OCI-LY3 (cell line): ENCODE results near the gene CTAG1A.
"Not testable (repeated sequence)": the region's sequence is repeated elsewhere in the genome, so short reads cannot be mapped to it uniquely, and the experiment has no call there.

Experiments
- H2AFZ ChIP-seq: fragments of 200-600, 300-600 bp; shearing (Covaris generic); 2 replicates; pipeline ENCODE4 v1.6.0; 2014; ENCODE audit warnings: antibody characterized with exemption, low read depth, low read length
- H3K27ac ChIP-seq: fragments of 200-600, 300-600 bp; sonication (generic); 2 replicates; pipeline ENCODE4 v1.5.1; 2014; ENCODE audit warnings: mild to moderate bottlenecking, low read length, moderate library complexity, mixed read lengths
- H3K27me3 ChIP-seq: fragments of 200-600, 300-600 bp; sonication (generic); 2 replicates; pipeline ENCODE4 v1.6.1; 2014; ENCODE audit warnings: low read depth, low read length, mixed read lengths
- H3K36me3 ChIP-seq: fragments of 200-600, 300-600 bp; sonication (generic); replicated peaks from 2 replicates; pipeline ENCODE3; 2014; ENCODE audit warnings: low read depth, low read length, mixed read lengths
- H3K4me1 ChIP-seq: fragments of 300-600, 200-600 bp; sonication (generic); 2 replicates; pipeline ENCODE4 v1.6.1; 2014; ENCODE audit warnings: low read length, mixed read lengths
- H3K4me2 ChIP-seq: fragments of 200-600, 300-600 bp; sonication (generic); 2 replicates; pipeline ENCODE4 v1.6.1; 2014; ENCODE audit warnings: low read length, mixed read lengths
- H3K4me3 ChIP-seq: fragments of 300-600, 200-600 bp; sonication (generic); 2 replicates; pipeline ENCODE4 v1.5.1; 2014; ENCODE audit warnings: antibody characterized with exemption, mild to moderate bottlenecking, low read length, moderate library complexity
- H3K79me2 ChIP-seq: fragments of 300-600, 200-600 bp; shearing (Covaris generic); 2 replicates; pipeline ENCODE4 v1.6.1; 2014; ENCODE audit warnings: mild to moderate bottlenecking, low read length, mixed read lengths
- H3K9ac ChIP-seq: fragments of 300-600, 200-600 bp; shearing (Covaris generic); 2 replicates; pipeline ENCODE4 v1.6.0; 2014; ENCODE audit warnings: mild to moderate bottlenecking, low read length, moderate library complexity
- H3K9me3 ChIP-seq: fragments of 200-600, 300-600 bp; shearing (Covaris generic); 2 replicates; pipeline ENCODE4 v1.6.1; 2014; ENCODE audit warnings: low read length, mixed read lengths; ENCODE audit not compliant: insufficient read depth
- H4K20me1 ChIP-seq: fragments of 200-600, 300-600 bp; sonication (generic); 2 replicates; pipeline ENCODE4 v1.6.1; 2016; ENCODE audit warnings: low read length, mixed read lengths; ENCODE audit not compliant: insufficient read depth

The CTAG1A gene

DNA sequence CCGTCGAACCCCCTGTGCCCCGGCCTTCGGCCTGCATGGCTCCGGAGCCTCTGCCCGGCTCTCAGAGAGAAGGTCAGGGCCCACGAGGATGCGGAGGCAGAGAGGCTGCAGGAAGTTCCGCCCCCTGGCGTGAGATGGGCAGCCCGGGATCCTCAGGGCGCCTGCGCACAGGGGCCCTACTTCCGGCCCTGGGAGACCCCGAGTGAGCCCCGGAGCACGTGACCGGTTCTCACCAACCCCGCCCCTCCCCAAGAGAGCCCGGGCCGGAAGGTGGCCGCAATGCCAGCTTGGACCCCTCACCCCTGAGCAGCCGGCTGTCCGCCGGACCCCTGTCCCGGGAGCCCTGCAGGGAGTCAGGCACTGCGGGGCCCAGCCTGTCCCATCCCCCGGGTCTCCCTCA, 34.2 kb downstream of the CTAG1A start, which contains the start of gene CTAG1B:
Gene CTAG1B (minus strand): TSS at position 101 of the 400 bp plus-strand sequence. CDS start 64 bp downstream, at position 37.
- H3K9me3 ChIP-seq, H3K36me3 ChIP-seq, H2AFZ ChIP-seq, H3K27ac ChIP-seq, H3K4me2 ChIP-seq, H3K79me2 ChIP-seq, H3K27me3 ChIP-seq, H3K4me1 ChIP-seq, H4K20me1 ChIP-seq, H3K9ac ChIP-seq, H3K4me3 ChIP-seq: not testable (repeated sequence)

DNA sequence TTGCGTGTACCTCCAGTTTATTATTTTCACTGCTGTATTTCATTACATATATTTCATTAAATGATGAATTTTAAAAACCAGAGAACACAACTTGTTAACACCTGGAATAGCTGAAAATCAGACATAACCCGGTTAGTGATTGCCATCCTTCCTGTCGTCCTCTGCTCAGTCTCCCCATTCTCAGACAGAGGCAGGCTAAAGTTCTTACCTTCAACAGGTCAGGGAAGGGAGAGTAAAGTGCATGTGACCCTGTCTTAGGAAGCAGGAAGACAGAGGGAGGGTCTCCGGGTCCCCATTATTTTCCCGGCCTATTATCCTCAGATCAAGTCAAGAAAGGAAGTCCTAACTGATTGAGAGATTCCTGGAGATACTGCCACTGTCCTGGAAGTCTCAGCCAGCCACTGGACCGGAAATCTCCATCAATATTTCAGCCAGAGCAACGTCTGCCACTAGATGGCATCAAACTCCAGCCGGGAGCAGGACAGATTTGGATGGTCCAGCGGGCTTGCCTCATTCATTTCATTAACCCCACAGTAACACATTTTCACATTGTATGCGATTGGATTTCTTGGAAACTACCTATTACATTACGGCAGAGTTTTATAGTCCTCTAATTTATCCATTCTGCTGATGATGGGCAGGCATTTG, 36.0 kb downstream of the CTAG1A start:
- H3K27me3 ChIP-seq = not testable (repeated sequence)

DNA sequence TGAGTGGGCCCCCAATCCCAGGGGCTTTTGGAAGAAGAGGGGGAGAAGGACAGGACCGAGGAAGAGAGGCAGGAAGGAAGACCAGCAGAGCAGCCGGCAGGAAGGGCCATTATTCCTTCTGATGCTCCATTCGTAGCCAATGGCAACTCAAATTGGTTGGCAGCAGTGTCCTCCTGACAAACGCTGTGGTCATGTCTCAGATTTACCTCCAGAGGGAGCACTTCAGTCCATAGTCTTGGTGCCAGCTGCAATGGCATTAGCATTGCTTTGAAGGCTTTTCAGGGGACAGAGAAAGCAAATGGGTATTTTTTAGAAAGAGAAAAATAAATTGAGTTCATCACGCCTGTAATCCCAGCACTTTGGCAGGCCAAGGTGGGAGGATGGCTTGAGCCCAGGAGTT, 44.0 kb downstream of the CTAG1A start:
- not testable (repeated sequence) for H3K27ac ChIP-seq, H2AFZ ChIP-seq, H3K79me2 ChIP-seq, H3K4me1 ChIP-seq, H3K27me3 ChIP-seq, H4K20me1 ChIP-seq, H3K4me2 ChIP-seq, H3K9ac ChIP-seq, H3K9me3 ChIP-seq, H3K36me3 ChIP-seq, H3K4me3 ChIP-seq

More for the DNA sequence above, 36.0 kb downstream of the CTAG1A start:
- not testable (repeated sequence) for H3K36me3 ChIP-seq, H3K4me3 ChIP-seq, H4K20me1 ChIP-seq, H3K9me3 ChIP-seq, H3K4me2 ChIP-seq, H3K4me1 ChIP-seq, H3K9ac ChIP-seq, H3K79me2 ChIP-seq, H3K27ac ChIP-seq, H2AFZ ChIP-seq

DNA sequence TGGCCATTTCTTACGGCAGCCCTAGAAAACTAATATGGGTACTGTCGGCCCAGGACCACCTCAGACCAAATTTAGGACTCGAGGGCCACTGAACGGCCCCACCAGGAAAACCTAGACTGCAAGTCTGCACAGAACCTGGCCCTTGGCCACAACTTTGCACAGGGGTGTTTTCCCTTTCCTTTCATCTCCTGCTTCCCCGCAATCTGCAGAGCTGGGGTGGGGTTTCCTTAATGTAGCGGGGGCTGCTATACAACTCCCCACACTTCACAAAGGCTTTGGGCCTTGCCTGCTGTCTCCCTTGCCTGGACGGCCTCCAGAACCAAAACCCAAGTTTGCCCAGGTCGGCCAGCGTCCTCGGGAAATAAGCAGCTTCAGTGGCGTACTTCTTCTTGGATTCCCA, 46.0 kb downstream of the CTAG1A start:
- not testable (repeated sequence) for H2AFZ ChIP-seq, H3K4me1 ChIP-seq, H3K79me2 ChIP-seq, H3K36me3 ChIP-seq, H3K27me3 ChIP-seq, H3K9ac ChIP-seq, H4K20me1 ChIP-seq, H3K27ac ChIP-seq, H3K9me3 ChIP-seq, H3K4me3 ChIP-seq, H3K4me2 ChIP-seq

DNA sequence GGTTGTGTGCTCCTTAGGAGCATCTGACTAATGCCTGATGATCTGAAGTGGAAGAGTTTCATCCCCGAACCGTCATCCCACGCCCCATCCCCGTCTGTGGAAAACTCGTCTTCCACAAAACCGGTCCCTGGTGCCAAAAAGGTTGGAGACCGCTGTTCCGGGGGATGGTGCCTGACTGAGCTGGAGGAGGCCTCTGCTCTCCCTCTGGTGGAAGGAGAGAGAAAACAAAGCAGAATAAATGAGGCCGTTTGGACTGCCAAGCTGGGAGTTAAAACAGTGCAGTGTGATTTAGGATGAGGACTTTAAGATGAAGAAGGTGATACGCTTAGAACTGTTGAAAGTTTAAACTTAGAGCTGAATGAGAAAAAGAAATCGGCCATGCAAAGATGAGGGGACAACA, 48.7 kb downstream of the CTAG1A start:
- not testable (repeated sequence) for H3K27ac ChIP-seq, H3K9me3 ChIP-seq, H3K9ac ChIP-seq, H3K36me3 ChIP-seq, H3K79me2 ChIP-seq, H4K20me1 ChIP-seq, H3K4me2 ChIP-seq, H3K4me1 ChIP-seq, H3K4me3 ChIP-seq, H3K27me3 ChIP-seq, H2AFZ ChIP-seq
